ENCODE results near the gene RAD51AP2. TPM values are rescaled to one million over a fixed set of nuclear protein-coding genes. Genes with fewer than 3 reads are reported as not detected.

The RAD51AP2 gene
- total and polyA plus RNA-seq, 2 donors: 0.18 TPM; not detected in 1

- H3K27ac ChIP-seq (ENCODE audit: low read depth in 1 of 2, low read length in 1 of 2): no peak overlapping the region
- H3K4me1 ChIP-seq (ENCODE audit: control insufficient read depth in 2 of 2, insufficient read depth in 2 of 2, low read length in 2 of 2): no peaks in the 10 kb centered on the region
- H3K36me3 ChIP-seq (ENCODE audit: control insufficient read depth in 2 of 2, insufficient read depth in 2 of 2, low read length in 1 of 2): no peaks in the 10 kb centered on the region
- H3K27me3 ChIP-seq (ENCODE audit: control insufficient read depth in 2 of 2, insufficient read depth in 1 of 2, low read length in 1 of 2): no peaks in the 10 kb centered on the region
- 90% methylated on average over 2 of the region's 2 CpGs for WGBS
- H3K4me3 ChIP-seq (ENCODE audit: low read length in 2 of 2): no peak overlapping the region
- H3K9me3 ChIP-seq (ENCODE audit: control insufficient read depth in 2 of 2, insufficient read depth in 1 of 2, low read length in 1 of 2): no peaks in the 10 kb centered on the region
- DNase-seq (ENCODE audit: low read depth in 6 of 9, low spot score in 9 of 9): no peak
Observed at GRCh38 chr2:17482651-17483050, 35.6 kb downstream of the RAD51AP2 start.

DNA sequence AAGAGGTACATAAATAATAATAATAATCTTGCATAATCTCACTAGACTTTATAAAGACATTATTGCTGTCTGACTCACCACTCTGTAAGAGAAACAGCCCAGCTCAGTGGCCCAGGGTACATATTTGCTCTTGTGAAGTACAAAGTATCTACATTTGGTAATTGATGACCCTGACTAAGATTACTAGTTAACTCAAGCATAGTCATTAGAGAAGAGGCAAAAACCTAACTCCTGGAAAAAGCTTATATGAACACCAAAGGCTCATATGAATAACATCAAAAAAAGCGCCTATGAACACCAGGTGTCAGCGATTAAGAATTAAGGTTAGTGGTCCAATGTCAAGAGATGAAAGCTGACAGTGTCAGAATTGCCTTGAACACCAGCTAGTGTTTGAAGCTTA lies 38.4 kb downstream of the RAD51AP2 start:
- Histone ChIP-seq H3K4me1 (ENCODE audit: control insufficient read depth in 2 of 2, insufficient read depth in 2 of 2, low read length in 2 of 2) (no peaks in the 10 kb centered on the region), H3K9me3 (ENCODE audit: control insufficient read depth in 2 of 2, insufficient read depth in 1 of 2, low read length in 1 of 2) (no peaks in the 10 kb centered on the region), H3K36me3 (ENCODE audit: control insufficient read depth in 2 of 2, insufficient read depth in 2 of 2, low read length in 1 of 2) (no peaks in the 10 kb centered on the region), H3K27ac (ENCODE audit: low read depth in 1 of 2, low read length in 1 of 2) (no peak overlapping the region), H3K4me3 (ENCODE audit: low read length in 2 of 2) (no peak overlapping the region), H3K27me3 (ENCODE audit: control insufficient read depth in 2 of 2, insufficient read depth in 1 of 2, low read length in 1 of 2) (no peaks in the 10 kb centered on the region)
- no peak for DNase-seq (ENCODE audit: low read depth in 6 of 9, low spot score in 9 of 9)
- WGBS: 97% methylated on average over 2 of the region's 2 CpGs

DNA sequence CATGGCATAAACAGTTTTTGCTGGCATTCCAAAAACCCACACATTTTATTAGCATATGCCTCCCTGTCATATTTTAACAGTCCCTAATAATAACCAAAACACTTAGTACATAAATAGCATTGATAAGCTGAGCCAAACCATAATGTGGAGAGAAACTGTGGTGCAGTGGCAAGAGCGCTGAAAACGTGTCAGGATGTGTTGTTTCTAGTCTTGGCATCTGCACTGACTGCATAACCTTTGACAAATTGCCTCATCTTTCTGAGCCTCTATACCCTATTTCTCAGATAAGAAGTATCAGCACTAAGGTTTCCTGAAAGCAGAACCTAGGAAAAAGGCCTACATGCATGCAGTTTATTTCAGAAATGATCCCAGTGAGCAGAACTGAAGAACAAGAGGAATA lies 41.4 kb downstream of the RAD51AP2 start:
- 84% methylated on average over 2 of the region's 2 CpGs for WGBS
- Histone ChIP-seq H3K9me3 (ENCODE audit: control insufficient read depth in 2 of 2, insufficient read depth in 1 of 2, low read length in 1 of 2) (no peaks in the 10 kb centered on the region), H3K4me3 (ENCODE audit: low read length in 2 of 2) (no peak overlapping the region), H3K36me3 (ENCODE audit: control insufficient read depth in 2 of 2, insufficient read depth in 2 of 2, low read length in 1 of 2) (no peaks in the 10 kb centered on the region), H3K4me1 (ENCODE audit: control insufficient read depth in 2 of 2, insufficient read depth in 2 of 2, low read length in 2 of 2) (no peaks in the 10 kb centered on the region), H3K27ac (ENCODE audit: low read depth in 1 of 2, low read length in 1 of 2) (no peak overlapping the region), H3K27me3 (ENCODE audit: control insufficient read depth in 2 of 2, insufficient read depth in 1 of 2, low read length in 1 of 2) (no peaks in the 10 kb centered on the region)
- no peak for DNase-seq (ENCODE audit: low read depth in 6 of 9, low spot score in 9 of 9)

DNA sequence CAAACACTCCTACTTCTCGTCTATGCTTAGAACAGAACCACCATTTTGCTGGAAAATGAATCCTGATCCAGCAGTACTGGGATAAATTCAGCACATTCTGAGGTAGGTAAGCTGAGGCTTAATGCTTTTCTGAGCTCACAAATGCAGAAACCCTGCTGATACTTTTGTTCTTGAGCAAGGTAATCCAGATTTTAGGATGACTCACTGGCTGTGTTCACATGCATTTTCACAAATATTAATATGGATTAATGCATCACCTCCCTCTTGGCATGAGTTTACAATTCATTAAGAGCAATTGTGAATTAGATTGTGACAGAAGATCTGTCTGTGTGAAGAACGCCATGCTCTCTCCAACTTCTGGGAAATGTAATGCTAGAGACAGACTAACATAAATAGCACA lies 42.2 kb downstream of the RAD51AP2 start:
- WGBS: 81% methylated on average over 2 of the region's 2 CpGs

GRCh38 chr2:17475286-17475685 lies 43.0 kb downstream of the RAD51AP2 start:
- no peaks in the 10 kb centered on the region for H3K4me1 ChIP-seq (ENCODE audit: control insufficient read depth in 2 of 2, insufficient read depth in 2 of 2, low read length in 2 of 2)
- WGBS: 80% methylated on average over 1 of the region's 1 CpG
- no peak for DNase-seq (ENCODE audit: low read depth in 6 of 9, low spot score in 9 of 9)
- H3K36me3 ChIP-seq (ENCODE audit: control insufficient read depth in 2 of 2, insufficient read depth in 2 of 2, low read length in 1 of 2): no peaks in the 10 kb centered on the region
- no peak overlapping the region for H3K4me3 ChIP-seq (ENCODE audit: low read length in 2 of 2)
- H3K9me3 ChIP-seq (ENCODE audit: control insufficient read depth in 2 of 2, insufficient read depth in 1 of 2, low read length in 1 of 2): no peaks in the 10 kb centered on the region
- H3K27me3 ChIP-seq (ENCODE audit: control insufficient read depth in 2 of 2, insufficient read depth in 1 of 2, low read length in 1 of 2): no peaks in the 10 kb centered on the region
- H3K27ac ChIP-seq (ENCODE audit: low read depth in 1 of 2, low read length in 1 of 2): no peak overlapping the region

More for the DNA sequence above, 42.2 kb downstream of the RAD51AP2 start:
- no peak overlapping the region for H3K27ac ChIP-seq (ENCODE audit: low read depth in 1 of 2, low read length in 1 of 2)
- no peak overlapping the region for H3K4me3 ChIP-seq (ENCODE audit: low read length in 2 of 2)
- DNase-seq (ENCODE audit: low read depth in 6 of 9, low spot score in 9 of 9): no peak
- no peaks in the 10 kb centered on the region for H3K36me3 ChIP-seq (ENCODE audit: control insufficient read depth in 2 of 2, insufficient read depth in 2 of 2, low read length in 1 of 2)
- H3K4me1 ChIP-seq (ENCODE audit: control insufficient read depth in 2 of 2, insufficient read depth in 2 of 2, low read length in 2 of 2): no peaks in the 10 kb centered on the region
- H3K27me3 ChIP-seq (ENCODE audit: control insufficient read depth in 2 of 2, insufficient read depth in 1 of 2, low read length in 1 of 2): no peaks in the 10 kb centered on the region
- no peaks in the 10 kb centered on the region for H3K9me3 ChIP-seq (ENCODE audit: control insufficient read depth in 2 of 2, insufficient read depth in 1 of 2, low read length in 1 of 2)

DNA sequence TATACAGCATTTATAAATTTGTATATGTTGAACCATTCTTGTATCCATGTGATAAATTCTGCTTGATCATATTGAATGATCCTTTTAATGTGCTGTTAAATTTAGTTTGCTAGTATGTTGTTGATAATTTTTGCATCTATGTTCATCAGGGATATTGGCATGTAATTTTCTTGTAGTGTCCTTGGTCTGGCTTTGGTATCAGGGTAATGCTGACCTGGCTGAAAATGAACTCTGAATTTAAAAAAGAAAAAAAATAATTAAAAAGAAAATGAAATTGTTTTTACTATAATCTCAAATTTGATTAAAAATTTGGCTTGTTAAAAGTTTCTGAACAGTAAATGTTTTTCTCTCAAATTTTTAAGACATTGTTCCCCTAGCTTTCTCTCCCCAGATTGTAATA lies 46.3 kb downstream of the RAD51AP2 start:
- Histone ChIP-seq H3K4me1 (ENCODE audit: control insufficient read depth in 2 of 2, insufficient read depth in 2 of 2, low read length in 2 of 2) (no peaks in the 10 kb centered on the region), H3K9me3 (ENCODE audit: control insufficient read depth in 2 of 2, insufficient read depth in 1 of 2, low read length in 1 of 2) (no peaks in the 10 kb centered on the region), H3K27ac (ENCODE audit: low read depth in 1 of 2, low read length in 1 of 2) (no peak overlapping the region), H3K4me3 (ENCODE audit: low read length in 2 of 2) (no peak overlapping the region), H3K36me3 (ENCODE audit: control insufficient read depth in 2 of 2, insufficient read depth in 2 of 2, low read length in 1 of 2) (no peaks in the 10 kb centered on the region), H3K27me3 (ENCODE audit: control insufficient read depth in 2 of 2, insufficient read depth in 1 of 2, low read length in 1 of 2) (no peaks in the 10 kb centered on the region)
- DNase-seq (ENCODE audit: low read depth in 6 of 9, low spot score in 9 of 9): no peak

GRCh38 chr2:17470855-17471641 lies 47.2 kb downstream of the RAD51AP2 start:
- Histone ChIP-seq H3K4me1 (ENCODE audit: control insufficient read depth in 2 of 2, insufficient read depth in 2 of 2, low read length in 2 of 2) (no peaks in the 10 kb centered on the region), H3K9me3 (ENCODE audit: control insufficient read depth in 2 of 2, insufficient read depth in 1 of 2, low read length in 1 of 2) (no peaks in the 10 kb centered on the region), H3K36me3 (ENCODE audit: control insufficient read depth in 2 of 2, insufficient read depth in 2 of 2, low read length in 1 of 2) (no peaks in the 10 kb centered on the region), H3K27ac (ENCODE audit: low read depth in 1 of 2, low read length in 1 of 2) (no peak overlapping the region), H3K4me3 (ENCODE audit: low read length in 2 of 2) (no peak overlapping the region), H3K27me3 (ENCODE audit: control insufficient read depth in 2 of 2, insufficient read depth in 1 of 2, low read length in 1 of 2) (no peaks in the 10 kb centered on the region)
- 85% methylated on average over 6 of the region's 6 CpGs for WGBS
- no peak for DNase-seq (ENCODE audit: low read depth in 6 of 9, low spot score in 9 of 9)

DNA sequence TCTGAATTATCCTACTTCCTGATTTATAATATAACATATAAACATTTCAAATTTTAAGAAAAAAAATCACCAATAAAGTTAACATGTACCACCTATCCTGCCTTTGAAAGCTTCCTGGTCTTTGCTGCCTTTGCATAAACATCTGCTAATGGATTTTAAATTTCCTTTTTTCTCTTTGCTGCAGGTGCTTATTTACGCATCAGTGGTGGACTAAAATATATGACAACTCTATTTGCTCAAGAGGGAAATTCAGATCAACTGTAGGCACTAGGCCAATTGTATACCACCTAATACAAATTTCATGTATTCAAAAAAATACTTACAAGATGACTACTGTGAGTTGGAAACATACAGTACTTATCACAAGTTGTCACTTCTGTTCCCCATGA lies 57.2 kb downstream of the RAD51AP2 start:
- 94% methylated on average over 1 of the region's 1 CpG for WGBS
- DNase-seq (ENCODE audit: low read depth in 6 of 9, low spot score in 9 of 9): no peak

More for the DNA sequence above, 57.2 kb downstream of the RAD51AP2 start:
- H3K4me1 ChIP-seq (ENCODE audit: control insufficient read depth in 2 of 2, insufficient read depth in 2 of 2, low read length in 2 of 2): no peaks in the 10 kb centered on the region
- no peak overlapping the region for H3K27ac ChIP-seq (ENCODE audit: low read depth in 1 of 2, low read length in 1 of 2)
- no peaks in the 10 kb centered on the region for H3K36me3 ChIP-seq (ENCODE audit: control insufficient read depth in 2 of 2, insufficient read depth in 2 of 2, low read length in 1 of 2)
- H3K9me3 ChIP-seq (ENCODE audit: control insufficient read depth in 2 of 2, insufficient read depth in 1 of 2, low read length in 1 of 2): no peaks in the 10 kb centered on the region
- H3K27me3 ChIP-seq (ENCODE audit: control insufficient read depth in 2 of 2, insufficient read depth in 1 of 2, low read length in 1 of 2): no peaks in the 10 kb centered on the region
- H3K4me3 ChIP-seq (ENCODE audit: low read length in 2 of 2): no peak overlapping the region
